Endometrial microvascular endothelial cells (primary cell): ENCODE measurements around the gene MAL. TPM values are rescaled to one million over a fixed set of nuclear protein-coding genes. Genes with fewer than 3 reads are reported as not detected.

Source experiments
- in situ Hi-C: cut with HindIII; loops from 2 replicates; pipeline ENCODE4 v1.10.0; 2017; ENCODE audit warnings: low sequenced_read_pairs, low pct_unique_long_range_greater_than_20kb; ENCODE audit errors: inconsistent ontology term
- total RNA-seq: library from RNA; depleted of rRNA; stranded (reverse); fragments of >200 nt; gene quantifications from one replicate; pipeline ENCODE4 v1.2.3, GENCODE V29; 2015; ENCODE audit errors: inconsistent ontology term

The MAL gene
- total RNA-seq, 1 donor from 2014 or later = not detected

DNA sequence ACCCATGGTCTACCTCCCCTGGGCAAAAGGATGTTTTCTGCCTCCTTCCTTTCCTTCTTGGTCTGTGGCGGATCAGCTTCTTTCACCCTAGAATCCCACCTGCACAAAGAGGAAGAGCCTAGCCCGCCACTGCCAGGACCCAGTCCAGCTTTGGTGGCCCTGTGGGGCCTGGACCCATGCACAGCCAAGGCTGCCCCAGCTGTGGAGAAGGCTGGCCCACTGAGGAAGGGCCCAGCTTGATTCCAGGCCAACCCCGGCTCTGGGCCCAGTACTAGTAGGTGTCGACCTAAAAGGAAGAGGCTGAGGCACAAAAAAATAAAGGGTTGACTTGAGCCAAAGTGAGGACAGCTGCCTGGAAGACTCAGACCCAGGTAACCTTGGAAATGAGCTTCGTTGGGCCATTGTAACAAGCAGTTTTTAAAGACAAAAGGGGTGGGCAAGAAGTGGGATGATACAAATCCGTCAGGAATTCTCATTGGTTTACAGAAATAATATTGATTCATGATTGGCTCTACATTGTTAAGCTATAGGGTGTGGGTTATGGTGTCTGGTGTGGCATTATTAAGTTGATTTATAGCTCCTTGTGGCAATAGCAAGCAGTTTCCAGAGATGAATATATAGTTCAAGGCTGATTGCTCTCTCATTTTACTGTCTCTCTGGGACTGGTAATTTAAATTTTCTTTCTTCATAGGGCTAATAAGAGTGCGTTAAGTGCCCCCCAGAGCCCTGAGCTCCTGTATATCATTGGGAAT, 29.8 kb upstream of the MAL start:
- in situ Hi-C loops = no loop called here

- in situ Hi-C loops = no loop called here
Measured at GRCh38 chr2:94996305-94997100, 29.0 kb upstream of the MAL start.

DNA sequence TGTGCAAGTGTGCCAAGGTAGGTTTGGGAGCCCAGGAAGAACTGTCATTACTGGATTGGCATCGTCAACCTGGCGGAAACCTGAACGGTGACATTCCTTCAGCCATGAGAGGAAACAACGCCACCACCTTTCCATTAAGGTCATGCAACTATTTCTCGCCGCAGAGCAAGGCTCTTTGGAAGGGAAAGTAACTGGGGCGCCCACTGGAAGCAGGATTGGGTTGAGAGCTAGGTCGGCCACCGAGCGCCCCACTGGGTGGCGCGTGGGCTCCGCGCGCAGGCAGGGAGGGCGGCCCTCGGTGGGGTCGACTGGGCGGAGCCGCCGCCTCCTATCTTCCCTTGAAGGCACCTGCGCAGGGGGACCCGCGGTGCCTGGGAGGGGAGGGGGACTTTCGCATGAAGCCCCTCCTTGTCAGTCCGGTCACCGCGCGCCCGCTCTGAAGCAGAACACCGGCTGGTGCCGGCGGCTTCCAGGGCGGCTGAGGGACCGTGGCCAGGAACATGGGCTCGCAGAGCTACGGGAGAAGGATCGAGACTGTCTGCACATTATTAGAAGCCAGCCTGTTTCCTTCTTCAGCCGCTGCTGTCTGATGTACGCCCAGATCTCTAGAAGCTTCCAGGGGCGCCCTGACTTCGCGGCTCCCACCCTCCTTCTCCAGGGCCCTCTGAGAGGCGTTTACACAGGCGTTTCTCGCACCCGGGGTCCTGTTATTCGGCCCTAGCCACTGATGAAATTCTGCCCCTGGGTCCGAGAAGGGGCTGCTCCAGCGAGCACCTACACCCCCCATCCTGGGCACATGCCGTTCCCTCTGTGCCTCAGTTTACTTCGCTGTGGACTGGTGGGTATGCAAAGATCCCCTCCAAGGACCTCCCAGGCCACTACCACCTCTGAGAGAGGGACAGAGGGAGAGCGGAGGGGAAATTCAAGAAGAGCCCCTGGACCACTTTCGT, 27.3 kb upstream of the MAL start:
- in situ Hi-C loops = no loop called here

DNA sequence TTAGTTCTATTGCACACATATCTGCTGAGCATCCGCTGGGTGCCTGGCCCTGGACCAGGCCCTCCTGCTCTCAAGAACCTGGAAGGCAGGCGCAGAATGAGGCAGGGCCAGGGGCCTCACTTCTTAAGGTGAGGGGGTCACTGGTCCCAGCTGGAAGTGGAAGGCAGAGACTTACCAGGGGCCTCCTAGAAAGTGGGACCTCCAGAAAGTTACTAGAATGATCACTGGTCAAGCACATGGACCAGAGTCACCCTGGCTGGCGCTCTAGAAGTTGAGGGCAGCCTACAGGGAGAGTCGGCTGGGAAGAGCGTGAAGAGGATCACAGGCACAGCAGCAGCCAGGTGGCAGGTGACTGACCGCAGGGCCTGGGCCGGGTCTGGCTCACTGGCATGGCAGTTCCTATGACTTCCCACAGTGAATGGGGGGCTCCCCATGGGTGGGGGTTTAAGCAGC, 26.1 kb upstream of the MAL start:
- in situ Hi-C loops = no loop called here

DNA sequence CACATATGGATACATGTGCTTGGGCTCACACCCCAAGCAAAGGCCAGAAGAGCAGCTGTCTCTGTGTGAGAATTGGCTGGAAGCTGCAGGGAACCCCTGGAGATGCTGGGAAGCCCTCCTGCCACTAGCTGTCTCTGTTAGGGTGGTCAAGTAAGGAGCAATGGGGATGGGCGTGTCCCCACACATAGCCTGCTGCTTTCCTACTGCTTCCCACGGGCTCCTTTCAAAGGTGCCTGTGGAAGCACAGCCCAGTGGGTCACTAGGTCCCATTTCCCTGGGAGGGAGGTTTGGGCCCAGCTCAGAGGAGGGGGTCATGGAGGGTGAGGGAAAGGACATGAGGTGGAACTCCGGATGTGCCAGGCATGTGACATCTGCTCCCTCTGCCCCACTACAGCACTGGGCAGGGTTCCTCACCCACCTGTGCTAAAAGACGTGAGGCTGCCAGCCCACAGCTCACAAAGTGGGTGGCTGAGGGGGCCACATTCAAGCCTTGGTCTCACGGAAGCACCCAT, 24.4 kb upstream of the MAL start:
- in situ Hi-C loops = no loop called here

- in situ Hi-C loops = no loop called here
Measured at GRCh38 chr2:95001701-95002100, 23.8 kb upstream of the MAL start.

GRCh38 chr2:95002498-95002897, 23.0 kb upstream of the MAL start:
- in situ Hi-C loops = no loop called here

DNA sequence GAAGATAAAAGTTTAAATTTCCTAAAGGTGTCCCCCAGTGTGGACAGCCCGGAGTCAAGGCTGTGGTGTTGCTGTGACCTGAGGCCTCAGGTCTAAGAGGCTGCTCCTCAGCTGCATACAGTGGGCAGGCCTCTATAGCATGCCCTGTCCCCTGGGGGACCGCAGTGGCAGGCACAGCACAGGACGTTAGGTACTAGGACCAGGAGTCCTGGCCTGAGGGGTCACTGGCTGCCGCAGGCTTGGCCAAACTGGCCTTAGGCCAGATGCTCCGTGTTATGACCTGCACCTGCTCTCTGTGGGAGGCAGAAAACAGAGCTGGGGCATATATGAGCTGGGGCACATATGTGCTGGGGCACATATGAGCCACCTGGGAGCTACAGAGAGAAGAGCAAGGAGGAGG, 21.2 kb upstream of the MAL start:
- in situ Hi-C loops = no loop called here

GRCh38 chr2:95004711-95005110, 20.8 kb upstream of the MAL start:
- in situ Hi-C loops = no loop called here

GRCh38 chr2:95005726-95006125, 19.8 kb upstream of the MAL start:
- in situ Hi-C loops = no loop called here

DNA sequence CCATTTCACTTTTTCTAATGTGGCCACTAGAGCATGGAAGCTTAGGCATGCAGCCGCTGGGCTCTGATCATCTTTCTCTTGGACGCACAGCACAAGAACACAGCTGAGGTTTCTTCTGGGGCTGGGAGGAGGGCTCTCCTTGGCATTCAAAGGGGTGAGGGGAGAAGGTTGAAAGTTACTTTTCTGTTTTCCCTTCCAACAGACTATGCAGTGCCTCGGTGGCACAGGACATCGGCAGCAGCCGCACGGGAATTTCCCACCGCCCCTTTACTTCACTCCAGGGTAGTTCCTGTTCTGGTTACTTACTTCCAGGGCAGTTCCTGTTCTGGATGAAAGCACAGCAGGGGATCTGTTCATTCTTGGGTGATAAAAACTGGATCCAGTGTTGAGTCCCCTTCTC, 18.9 kb upstream of the MAL start:
- in situ Hi-C loops = no loop called here

DNA sequence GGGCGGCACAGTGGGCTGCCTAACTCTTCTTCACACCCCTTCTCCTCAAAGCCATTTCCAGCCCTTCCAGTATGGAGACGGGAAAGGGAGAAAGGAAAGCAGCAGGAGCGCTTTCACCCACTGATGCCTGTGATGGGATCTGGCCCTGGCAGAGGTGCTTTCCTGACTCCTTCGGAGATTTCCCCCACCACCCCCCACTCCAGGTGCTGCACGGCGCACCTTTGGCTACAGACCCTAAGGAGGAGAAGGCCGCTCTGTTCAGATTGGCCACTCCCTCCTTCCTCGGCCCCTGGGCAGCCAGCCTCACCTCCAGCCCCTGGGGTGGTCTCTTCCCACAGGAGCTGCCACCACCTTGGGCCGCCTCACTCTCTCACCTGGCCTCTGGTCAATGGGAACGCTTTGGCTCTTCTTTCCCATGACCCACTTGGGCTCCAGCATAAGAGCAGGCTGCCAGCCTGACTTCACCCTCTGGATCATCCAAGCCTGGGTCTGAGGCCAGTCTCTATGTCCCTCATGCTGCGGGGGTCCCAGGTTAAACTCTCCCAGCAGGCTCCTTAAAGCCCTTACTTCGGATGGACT, 18.4 kb upstream of the MAL start:
- in situ Hi-C loops = no loop called here

DNA sequence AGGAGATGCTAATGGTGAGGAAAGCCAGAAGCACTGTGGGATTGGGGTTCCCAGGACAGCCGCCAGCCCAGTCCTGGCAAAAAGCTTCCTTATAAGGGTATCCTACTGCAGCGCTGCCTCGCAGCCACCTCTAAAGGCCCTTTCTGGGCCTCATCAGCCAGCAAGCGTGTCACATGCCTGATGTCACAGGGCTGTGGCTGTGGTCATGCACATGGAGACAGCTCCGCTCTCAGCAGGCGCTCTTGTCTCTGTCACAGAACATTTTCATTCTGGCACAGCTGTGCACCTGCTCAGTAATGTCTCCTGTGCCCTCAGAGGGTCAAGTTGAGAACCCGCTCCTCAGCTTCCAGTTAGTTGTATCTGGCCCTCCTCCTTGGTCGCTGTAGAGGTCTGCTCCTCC, 17.7 kb upstream of the MAL start:
- in situ Hi-C loops = no loop called here

GRCh38 chr2:95008306-95008705, 17.2 kb upstream of the MAL start:
- in situ Hi-C loops = no loop called here

DNA sequence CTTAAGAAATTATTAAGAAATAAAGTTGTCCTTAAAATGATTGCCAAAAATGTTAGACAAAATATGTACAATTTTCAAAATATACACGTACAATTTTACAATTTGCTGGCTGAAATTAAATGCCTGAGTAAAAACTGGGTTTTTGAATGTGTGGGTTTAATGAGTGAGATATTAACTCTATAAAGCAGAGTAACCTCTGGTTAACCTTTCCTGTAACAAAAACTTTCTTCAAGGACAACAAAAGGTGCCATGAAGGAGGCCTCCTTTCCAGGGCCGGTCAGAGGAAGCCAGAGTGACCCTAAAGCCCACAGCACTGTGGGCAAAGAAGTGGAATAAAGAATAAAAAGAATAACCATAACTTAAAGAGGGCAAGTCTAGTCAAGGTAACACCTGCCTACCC, 16.5 kb upstream of the MAL start:
- in situ Hi-C loops = no loop called here

- in situ Hi-C loops = no loop called here
Measured at GRCh38 chr2:95009412-95009811, 16.1 kb upstream of the MAL start.

DNA sequence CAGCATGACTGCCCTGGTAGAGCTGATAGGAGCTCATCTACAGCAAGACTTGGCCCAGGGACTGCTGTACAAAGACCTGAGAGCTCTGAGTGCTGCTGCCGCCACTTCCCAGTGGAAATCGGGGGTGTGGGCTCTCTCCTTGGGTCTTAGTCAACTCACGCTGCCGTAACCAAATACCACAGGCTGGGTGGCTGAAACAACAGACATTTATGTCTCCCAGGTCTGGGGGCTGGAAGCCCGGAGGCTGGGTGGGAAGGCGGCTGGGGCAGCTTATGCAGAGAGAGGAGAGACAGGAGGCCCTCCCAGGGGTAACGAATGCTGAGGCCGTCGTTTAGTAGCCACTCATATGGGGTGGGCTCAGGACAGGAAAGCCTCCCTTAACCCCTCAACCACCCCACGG, 15.4 kb upstream of the MAL start:
- in situ Hi-C loops = no loop called here

- in situ Hi-C loops = no loop called here
Measured at GRCh38 chr2:95010718-95011117, 14.8 kb upstream of the MAL start.
